Pancreas (tissue), 10 donors: ENCODE data around the gene SERINC5. TPM values are rescaled to one million over a fixed set of nuclear protein-coding genes. Genes with fewer than 3 reads are reported as not detected.
A peak's percentile ranks its signal among the peaks of the same experiment; 100 is the strongest.

ENCODE experiments used
- ATAC-seq, 4 donors: fragments of 200-7000 bp; cut with Tn5 transposase; one replicate each; pipeline versions ENCODE4 v1.8.0 to v1.9.1; 2020; ENCODE audit warnings: mild to moderate bottlenecking in 4 of 4, moderate library complexity in 4 of 4
- DNase-seq, 6 donors: peaks; one replicate each; pipeline ENCODE4 v3.0.0-alpha.2; 2020
- FAIRE-seq: peaks from 2 replicates; lab custom pipeline; 2012; peaks lifted over from hg19 to GRCh38; lab: Jason Lieb, UNC
- H3K27ac ChIP-seq, 4 donors: fragments of 200-600 bp; sonication (generic); 1 replicate in 3 of 4; 2 replicates in 1 of 4; pipeline versions ENCODE4 v1.5.0 to v1.8.0; 2020
- H3K27me3 ChIP-seq, 4 donors: fragments of 200-600 bp; one replicate each; pipeline ENCODE4 v1.8.0; 2021
- H3K36me3 ChIP-seq, 3 donors: fragments of 200-600 bp; sonication (generic) in 1 of 3; one replicate each; pipeline versions ENCODE4 v1.5.0 to v1.8.0; 2020 to 2021
- H3K4me1 ChIP-seq, 3 donors: fragments of 200-600 bp; one replicate each; pipeline ENCODE4 v1.8.0; 2021
- H3K4me3 ChIP-seq, 4 donors: fragments of 200-600 bp; sonication (generic) in 2 of 4; one replicate each; pipeline versions ENCODE4 v1.5.0 to v1.8.0; 2020 to 2021
- H3K9me3 ChIP-seq, 4 donors: fragments of 200-600 bp; one replicate each; pipeline ENCODE4 v1.8.0; 2021
- WGBS, 2 donors: extraction: QIAGEN DNeasy Blood & Tissue Kit; methylation state at CpG; one replicate each; pipeline ENCODE4 v1.1.7; 2013; 5-methylcytosine and 5-hydroxymethylcytosine counted together
- intact Hi-C, 3 donors: fragments of 100-400 bp; cut with DNase I; formaldehyde crosslinking; loops; one replicate each; pipeline versions ENCODE4 v1.11.1 to v1.14.2; 2022
- polyA plus RNA-seq, 2 donors: library from polyadenylated mRNA; stranded (reverse); fragments of 200-250 nt; gene quantifications; one replicate each; pipeline ENCODE4 v1.2.3, GENCODE V29; 2013
- total RNA-seq, 6 donors: library from RNA; stranded (reverse); fragmentation: NEBNext Ultra II Directional in 4 of 6; extraction: Animal tissue kit (Norgen Biotek cat#: 25700) in 4 of 6; gene quantifications; one replicate each; pipeline versions ENCODE4 v1.2.1 to v1.2.4, GENCODE V29; 2021 to 2023
- TF ChIP-seq, protein P1 (sequence below), 4 donors: fragments of 200-600 bp; sonication (generic) in 3 of 4; IDR thresholded peaks; one replicate each; pipeline versions ENCODE4 v1.5.0 to v1.8.0; 2021; ENCODE audit warnings: antibody characterized with exemption in 4 of 4
- donor health status: healthy with polysubstance abuse.
- donor health status: DM: no; HTN: no; CAD: no; lungs with moderate emphysema.
- donor health status: DM: no; HTN: no; CAD: no.
- donor health status: control.
- donor health status: control.
- donor health status: Bipolar disorder and iron deficiency.
- donor health status: DM: yes; HTN: yes; CAD: no.
- donor health status: DM: no; HTN: no; CAD: no.
- donor health status: DM: no; HTN: no; CAD: no.
- donor health status: DM: yes; HTN: yes; CAD: no.

SERINC5 gene
- total and polyA plus RNA-seq, 8 donors = 3.7 to 43.2 (median 14.8) TPM

DNA sequence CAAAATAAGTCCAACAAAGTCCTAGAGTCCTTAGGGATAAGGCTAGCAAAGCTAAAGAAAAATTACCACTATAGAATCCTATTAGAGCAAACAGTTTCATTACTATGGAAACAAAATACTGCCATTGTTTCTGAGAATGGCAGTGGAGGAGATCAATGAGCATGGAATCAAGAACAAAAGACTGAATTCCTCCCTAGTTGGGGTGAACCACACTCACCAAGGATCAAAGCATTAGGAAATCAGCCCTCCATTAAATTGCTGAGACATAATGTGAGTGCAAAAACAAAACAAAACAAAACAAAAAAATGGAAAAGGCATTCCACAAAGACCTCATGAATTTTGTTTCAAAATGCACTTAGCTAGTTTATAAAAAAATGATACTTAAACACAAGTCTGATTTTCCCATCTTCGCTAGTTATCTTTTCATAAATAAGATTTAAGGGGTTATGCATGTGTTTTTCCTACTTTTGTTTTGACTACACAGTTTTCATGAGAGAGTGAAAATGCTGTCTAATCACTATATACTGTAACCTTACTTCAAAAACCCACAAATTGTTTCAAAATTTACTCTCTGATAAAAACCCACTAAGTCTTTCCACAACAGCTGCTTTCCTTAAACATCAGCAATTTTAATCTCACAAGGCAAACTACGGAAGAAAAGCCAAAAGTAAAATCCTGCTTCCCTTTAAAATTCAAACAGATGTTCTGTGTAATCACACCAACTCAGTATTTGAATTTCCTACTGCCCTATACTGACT, 9.7 kb downstream of the SERINC5 start:
- Histone ChIP-seq H3K9me3 (no peaks in the 10 kb centered on the region), H3K27ac (peak overlapping the region; percentile 7 to 73 (median 46)), H3K4me3 (no peak overlapping the region), H3K27me3 (no peaks in the 10 kb centered on the region), H3K36me3 (no peaks in the 10 kb centered on the region), H3K4me1 (peaks cover 21 to 32% (median 23%) of the 10 kb centered on the region in 3 donors)
- FAIRE-seq (peak; percentile 43), ATAC-seq (peak in 3 of 4 donors; percentile 19 to 58 (median 48)), DNase-seq (no peak)
- TF ChIP-seq, protein P1, sequence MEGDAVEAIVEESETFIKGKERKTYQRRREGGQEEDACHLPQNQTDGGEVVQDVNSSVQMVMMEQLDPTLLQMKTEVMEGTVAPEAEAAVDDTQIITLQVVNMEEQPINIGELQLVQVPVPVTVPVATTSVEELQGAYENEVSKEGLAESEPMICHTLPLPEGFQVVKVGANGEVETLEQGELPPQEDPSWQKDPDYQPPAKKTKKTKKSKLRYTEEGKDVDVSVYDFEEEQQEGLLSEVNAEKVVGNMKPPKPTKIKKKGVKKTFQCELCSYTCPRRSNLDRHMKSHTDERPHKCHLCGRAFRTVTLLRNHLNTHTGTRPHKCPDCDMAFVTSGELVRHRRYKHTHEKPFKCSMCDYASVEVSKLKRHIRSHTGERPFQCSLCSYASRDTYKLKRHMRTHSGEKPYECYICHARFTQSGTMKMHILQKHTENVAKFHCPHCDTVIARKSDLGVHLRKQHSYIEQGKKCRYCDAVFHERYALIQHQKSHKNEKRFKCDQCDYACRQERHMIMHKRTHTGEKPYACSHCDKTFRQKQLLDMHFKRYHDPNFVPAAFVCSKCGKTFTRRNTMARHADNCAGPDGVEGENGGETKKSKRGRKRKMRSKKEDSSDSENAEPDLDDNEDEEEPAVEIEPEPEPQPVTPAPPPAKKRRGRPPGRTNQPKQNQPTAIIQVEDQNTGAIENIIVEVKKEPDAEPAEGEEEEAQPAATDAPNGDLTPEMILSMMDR (IDR thresholded peaks at IDR 0.05) = no peak
- WGBS, 2 donors = 30 to 39% methylated on average over 2 of the region's 2 CpGs
- intact Hi-C loops = no loop called here

DNA sequence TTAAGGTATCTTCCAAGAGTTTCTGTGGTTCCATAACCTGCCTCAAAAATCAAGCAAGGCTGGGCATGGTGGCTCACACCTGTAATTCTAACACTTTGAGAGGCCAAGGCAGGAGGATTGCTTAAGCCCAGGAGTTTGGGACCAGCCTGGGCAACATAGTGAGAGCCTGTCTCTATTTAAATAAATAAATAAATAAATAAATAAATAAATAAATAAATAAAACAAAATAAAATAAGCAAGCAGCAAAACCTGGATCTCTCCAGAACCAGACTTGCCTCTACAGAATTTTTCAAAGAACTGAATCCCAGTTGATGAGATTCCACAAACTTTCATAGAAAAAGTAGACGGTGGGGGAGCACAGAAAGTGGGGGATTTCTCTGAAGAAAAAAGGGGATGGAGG, 12.3 kb downstream of the SERINC5 start:
- intact Hi-C loops = no loop called here
- peaks cover 17 to 38% (median 36%) of the 10 kb centered on the region in 3 donors for H3K4me1 ChIP-seq
- DNase-seq = no peak

DNA sequence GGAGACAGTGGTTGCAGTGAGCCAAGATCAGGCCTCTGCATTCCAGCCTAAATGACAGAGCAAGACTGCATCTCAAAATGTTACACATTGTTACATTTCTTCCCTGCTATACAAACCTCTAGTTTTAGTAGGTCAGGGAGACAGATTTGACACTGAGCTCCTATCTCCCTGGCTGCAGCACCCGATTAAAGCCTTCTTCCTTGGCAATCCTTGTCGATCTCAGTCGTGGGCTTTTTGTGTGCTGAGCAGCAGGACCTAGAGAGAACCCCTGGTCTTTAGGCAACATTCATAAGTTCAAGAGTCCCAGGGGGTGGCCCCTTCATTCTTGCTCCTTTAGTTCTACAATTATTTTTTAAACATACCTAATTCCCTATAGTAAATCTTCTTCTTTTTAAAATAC, 13.0 kb downstream of the SERINC5 start:
- WGBS, 2 donors = 89 to 96% methylated on average over 3 of the region's 3 CpGs
- FAIRE-seq (no peak), DNase-seq (no peak), ATAC-seq (no peak)
- Histone ChIP-seq H3K27ac (no peak overlapping the region), H3K36me3 (no peaks in the 10 kb centered on the region), H3K27me3 (no peaks in the 10 kb centered on the region), H3K4me1 (peaks cover 17 to 42% (median 39%) of the 10 kb centered on the region in 3 donors), H3K4me3 (no peak overlapping the region), H3K9me3 (no peaks in the 10 kb centered on the region)
- intact Hi-C loops = no loop called here
- TF ChIP-seq, protein P1 (IDR thresholded peaks at IDR 0.05) = no peak

More for the DNA sequence above, 12.3 kb downstream of the SERINC5 start:
- no peak for ATAC-seq
- no peaks in the 10 kb centered on the region for H3K27me3 ChIP-seq
- H3K27ac ChIP-seq = no peak overlapping the region
- H3K4me3 ChIP-seq = no peak overlapping the region
- no peaks in the 10 kb centered on the region for H3K36me3 ChIP-seq
- H3K9me3 ChIP-seq = no peaks in the 10 kb centered on the region
- 97 to 100% methylated on average over 1 of the region's 1 CpG for WGBS, 2 donors
- TF ChIP-seq, protein P1 (IDR thresholded peaks at IDR 0.05) = no peak
- no peak for FAIRE-seq

DNA sequence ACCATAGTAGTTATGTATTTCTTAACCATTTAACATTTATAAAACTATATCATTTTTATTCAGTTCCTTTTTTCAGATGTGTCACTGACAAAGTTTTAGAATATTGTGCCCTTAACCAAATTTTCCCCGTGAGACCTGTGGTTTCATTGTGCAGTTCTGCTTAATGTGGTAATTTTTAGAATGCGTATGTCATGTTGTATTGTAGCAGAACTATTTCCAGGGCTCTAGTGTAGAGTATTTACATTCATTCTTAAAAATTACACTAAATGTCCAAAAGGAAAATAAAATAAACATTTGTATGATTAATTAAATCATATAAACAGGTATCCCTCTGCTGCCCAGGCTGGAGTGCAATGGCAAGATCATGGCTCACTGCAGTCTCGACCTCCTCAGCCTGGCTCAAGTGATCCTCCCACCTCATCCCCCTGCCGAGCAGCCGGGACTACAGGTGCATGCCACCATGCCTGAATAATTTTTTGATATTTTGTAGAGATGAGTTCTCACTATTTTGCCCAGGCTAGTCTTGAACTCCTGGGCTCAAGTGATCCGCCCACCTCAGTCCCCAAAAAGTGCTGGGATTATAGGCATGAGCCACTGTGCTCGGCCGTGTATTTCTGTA, 15.4 kb downstream of the SERINC5 start:
- peaks cover 0 to 21% (median 16%) of the 10 kb centered on the region in 3 donors for H3K4me1 ChIP-seq
- intact Hi-C loops = no loop called here
- ATAC-seq (no peak), FAIRE-seq (no peak), DNase-seq (no peak)
- no peaks in the 10 kb centered on the region for H3K9me3 ChIP-seq
- no peak overlapping the region for H3K27ac ChIP-seq
- 92 to 95% methylated on average over 8 of the region's 8 CpGs for WGBS, 2 donors
- H3K4me3 ChIP-seq = no peak overlapping the region
- no peaks in the 10 kb centered on the region for H3K27me3 ChIP-seq
- H3K36me3 ChIP-seq = no peaks in the 10 kb centered on the region
- TF ChIP-seq, protein P1 (IDR thresholded peaks at IDR 0.05) = no peak
